ENCODE data around the gene MRPL53. TPM values are rescaled to one million over a fixed set of nuclear protein-coding genes. Genes with fewer than 3 reads are reported as not detected.

The MRPL53 gene
- total and polyA plus RNA-seq, 2 of the 4 experiments (the other 2 are of a cell fraction) = 5.2 to 39.0 TPM

DNA sequence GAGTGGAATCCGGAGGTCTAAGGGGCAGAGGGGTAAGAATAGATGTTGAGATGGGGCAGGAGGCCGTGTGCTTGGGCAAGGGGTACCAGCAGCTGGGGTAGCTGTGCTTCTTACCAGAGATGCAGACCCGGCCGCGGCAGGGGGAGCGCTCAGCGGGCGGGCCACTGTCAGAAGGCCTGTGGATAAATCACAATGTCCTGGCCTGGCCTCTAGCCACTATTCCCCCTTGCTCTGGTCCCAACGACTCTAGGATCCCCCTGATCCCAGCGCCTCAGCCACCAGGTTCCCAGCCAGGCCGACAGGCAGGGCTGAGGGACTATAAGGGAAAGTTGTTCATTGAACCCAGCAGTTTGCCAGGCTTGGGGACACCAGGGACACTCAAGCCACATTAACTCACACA is 42.0 kb downstream of the MRPL53 start:
- H2BK15ac ChIP-seq (ENCODE audit: low read depth, low read length) = no peak overlapping the region
- ChIA-PET POLR2A (ENCODE audit: unreplicated experiment) (no interaction called here), CTCF (no interaction called here)
- no peak overlapping the region for H3K4ac ChIP-seq (ENCODE audit: low read depth, low read length)
- no peak overlapping the region for H2BK20ac ChIP-seq (ENCODE audit: low read depth, low read length)
- H3K9me3 ChIP-seq (ENCODE audit: control insufficient read depth, insufficient read depth, low read length) = no peaks in the 10 kb centered on the region
- no peak overlapping the region for H4K8ac ChIP-seq (ENCODE audit: low read depth in 2 of 2, low read length in 2 of 2)
- H4K91ac ChIP-seq (ENCODE audit: insufficient read depth, low read depth, low read length) = no peak overlapping the region
- no peak overlapping the region for H3K9ac ChIP-seq (ENCODE audit: low read depth, low read length)
- no peak overlapping the region for H3K23ac ChIP-seq (ENCODE audit: low read depth, low read length)
- DNase-seq = no peak
- dilution Hi-C loops (cut with HindIII; ENCODE audit: low sequenced_read_pairs, unreplicated experiment) = no loop called here
- WGBS, 2 experiments (ENCODE audit: extremely low coverage in 2 of 2, insufficient read length in 1 of 2) = 95% methylated on average over 4 of the region's 11 CpGs; no CpG with 5 or more reads in 1 of the 2 experiments
- no peak overlapping the region for H2AK5ac ChIP-seq (ENCODE audit: low read depth, low read length)
- H2BK5ac ChIP-seq (ENCODE audit: low read depth, low read length, poor library complexity, severe bottlenecking) = no peak overlapping the region
- H3K27ac ChIP-seq (ENCODE audit: insufficient read depth, low read length) = no peak overlapping the region
- no peak overlapping the region for H3K4me3 ChIP-seq (ENCODE audit: insufficient read depth, low read depth, low read length)
- H3K27me3 ChIP-seq (ENCODE audit: control insufficient read depth, insufficient read depth, low read length) = no peaks in the 10 kb centered on the region
- no peaks in the 10 kb centered on the region for H3K9me1 ChIP-seq (ENCODE audit: insufficient read depth, low read length)
- H4K5ac ChIP-seq (ENCODE audit: low read depth, low read length) = no peak overlapping the region
- in situ Hi-C loops (cut with MboI; ENCODE audit: low sequenced_read_pairs) = no loop called here
- H3K79me1 ChIP-seq (ENCODE audit: low read depth in 1 of 2, low read length in 2 of 2) = peaks cover 4 to 12% of the 10 kb centered on the region in 2 experiments; a peak in 2 of 4 replicates
- no peaks in the 10 kb centered on the region for H3K4me1 ChIP-seq (ENCODE audit: control insufficient read depth, insufficient read depth, low read length)
- no peak overlapping the region for H2AFZ ChIP-seq (replicated peaks; ENCODE audit: low read length, poor library complexity)
- no peak overlapping the region for H3K18ac ChIP-seq (ENCODE audit: low read depth, low read length)
- H3K14ac ChIP-seq (replicated peaks; ENCODE audit: low read depth, low read length) = no peak overlapping the region
- peaks cover 61% of the 10 kb centered on the region for H3K36me3 ChIP-seq (ENCODE audit: control insufficient read depth, insufficient read depth, low read length)
- H2BK120ac ChIP-seq (ENCODE audit: low read depth, low read length) = no peak overlapping the region
- ATAC-seq (ENCODE audit: low read depth) = no peak
- H2AK9ac ChIP-seq (replicated peaks; ENCODE audit: low read depth, low read length, poor library complexity) = no peak overlapping the region
- TF ChIP-seq BHLHE40 (IDR thresholded peaks at IDR 0.05; ENCODE audit: low read depth, low read length) (no peak), POLR2A (IDR thresholded peaks at IDR 0.05; ENCODE audit: low read depth, low read length) (no peak), CHD1 (IDR thresholded peaks at IDR 0.05; ENCODE audit: low read depth, low read length) (no peak), MAZ (IDR thresholded peaks at IDR 0.05; ENCODE audit: borderline replicate concordance, low read depth, low read length) (no peak), MXI1 (IDR thresholded peaks at IDR 0.05; ENCODE audit: borderline replicate concordance, low read depth, low read length) (no peak), SMC3 (IDR thresholded peaks at IDR 0.05; ENCODE audit: low read depth, low read length) (no peak), FOS (IDR thresholded peaks at IDR 0.05; ENCODE audit: low read depth, low read length) (no peak), RFX5 (IDR thresholded peaks at IDR 0.05; ENCODE audit: low read depth, low read length) (no peak)
- no peak overlapping the region for H3K4me2 ChIP-seq (ENCODE audit: low read depth, low read length)
- intact Hi-C loops (cut with micrococcal nuclease) = no loop called here
- no TSS peak for BruUV-seq (replicated peaks)
- H4K20me1 ChIP-seq (ENCODE audit: insufficient read depth, low read length) = 0 out of 2 replicates have a peak, but pooled peaks cover 3% of the 10 kb centered on the region
- H3K56ac ChIP-seq (ENCODE audit: extremely low read depth, insufficient read depth, low read length) = no peak overlapping the region
